ENCODE data around the gene GLP1R.

The GLP1R gene

GRCh38 chr6:39095578-39095977 is 47.0 kb downstream of the GLP1R start:
- TF ChIP-seq CTCF (IDR thresholded peaks at IDR 0.05; ENCODE audit: low read depth, low read length) = no peak
- in situ Hi-C loops (cut with HindIII; ENCODE audit: low sequenced_read_pairs) = no loop called here
- no peak overlapping the region for H3K4me3 ChIP-seq (ENCODE audit: low read depth, low read length)
- DNase-seq (ENCODE audit: low read depth, low spot score) = no peak

GRCh38 chr6:39100358-39100757 is 51.8 kb downstream of the GLP1R start:
- no peak overlapping the region for H3K4me3 ChIP-seq (ENCODE audit: low read depth, low read length)
- DNase-seq (ENCODE audit: low read depth, low spot score) = no peak
- in situ Hi-C loops (cut with HindIII; ENCODE audit: low sequenced_read_pairs) = no loop called here
- TF ChIP-seq CTCF (IDR thresholded peaks at IDR 0.05; ENCODE audit: low read depth, low read length) = no peak

GRCh38 chr6:39102071-39102820 is 53.7 kb downstream of the GLP1R start:
- in situ Hi-C loops (cut with HindIII; ENCODE audit: low sequenced_read_pairs) = no loop called here
- TF ChIP-seq CTCF (IDR thresholded peaks at IDR 0.05; ENCODE audit: low read depth, low read length) = peak; percentile 51

GRCh38 chr6:39102821-39103136 is 54.2 kb downstream of the GLP1R start:
- TF ChIP-seq CTCF (IDR thresholded peaks at IDR 0.05; ENCODE audit: low read depth, low read length) = no peak
- DNase-seq (ENCODE audit: low read depth, low spot score) = no peak
- no peak overlapping the region for H3K4me3 ChIP-seq (ENCODE audit: low read depth, low read length)
- in situ Hi-C loops (cut with HindIII; ENCODE audit: low sequenced_read_pairs) = no loop called here

More at GRCh38 chr6:39102071-39102820, 53.7 kb downstream of the GLP1R start:
- DNase-seq (ENCODE audit: low read depth, low spot score) = peak; percentile 60
- H3K4me3 ChIP-seq (ENCODE audit: low read depth, low read length) = no peak overlapping the region

GRCh38 chr6:39104528-39104927 is 55.9 kb downstream of the GLP1R start:
- in situ Hi-C loops (cut with HindIII; ENCODE audit: low sequenced_read_pairs) = no loop called here
- DNase-seq (ENCODE audit: low read depth, low spot score) = no peak
- H3K4me3 ChIP-seq (ENCODE audit: low read depth, low read length) = no peak overlapping the region
- no peak for TF ChIP-seq CTCF (IDR thresholded peaks at IDR 0.05; ENCODE audit: low read depth, low read length)

- DNase-seq (ENCODE audit: low read depth, low spot score) = no peak
- no peak overlapping the region for H3K4me3 ChIP-seq (ENCODE audit: low read depth, low read length)
- in situ Hi-C loops (cut with HindIII; ENCODE audit: low sequenced_read_pairs) = no loop called here
These were observed 58.5 kb downstream of the GLP1R start for GRCh38 chr6:39107034-39107433.

More at GRCh38 chr6:39107034-39107433, 58.5 kb downstream of the GLP1R start:
- no peak for TF ChIP-seq CTCF (IDR thresholded peaks at IDR 0.05; ENCODE audit: low read depth, low read length)
